ENCODE data around the gene CAB39.
"Not testable (repeated sequence)": the region's sequence is repeated elsewhere in the genome, so short reads cannot be mapped to it uniquely, and the experiment has no call there.

Gene CAB39

DNA sequence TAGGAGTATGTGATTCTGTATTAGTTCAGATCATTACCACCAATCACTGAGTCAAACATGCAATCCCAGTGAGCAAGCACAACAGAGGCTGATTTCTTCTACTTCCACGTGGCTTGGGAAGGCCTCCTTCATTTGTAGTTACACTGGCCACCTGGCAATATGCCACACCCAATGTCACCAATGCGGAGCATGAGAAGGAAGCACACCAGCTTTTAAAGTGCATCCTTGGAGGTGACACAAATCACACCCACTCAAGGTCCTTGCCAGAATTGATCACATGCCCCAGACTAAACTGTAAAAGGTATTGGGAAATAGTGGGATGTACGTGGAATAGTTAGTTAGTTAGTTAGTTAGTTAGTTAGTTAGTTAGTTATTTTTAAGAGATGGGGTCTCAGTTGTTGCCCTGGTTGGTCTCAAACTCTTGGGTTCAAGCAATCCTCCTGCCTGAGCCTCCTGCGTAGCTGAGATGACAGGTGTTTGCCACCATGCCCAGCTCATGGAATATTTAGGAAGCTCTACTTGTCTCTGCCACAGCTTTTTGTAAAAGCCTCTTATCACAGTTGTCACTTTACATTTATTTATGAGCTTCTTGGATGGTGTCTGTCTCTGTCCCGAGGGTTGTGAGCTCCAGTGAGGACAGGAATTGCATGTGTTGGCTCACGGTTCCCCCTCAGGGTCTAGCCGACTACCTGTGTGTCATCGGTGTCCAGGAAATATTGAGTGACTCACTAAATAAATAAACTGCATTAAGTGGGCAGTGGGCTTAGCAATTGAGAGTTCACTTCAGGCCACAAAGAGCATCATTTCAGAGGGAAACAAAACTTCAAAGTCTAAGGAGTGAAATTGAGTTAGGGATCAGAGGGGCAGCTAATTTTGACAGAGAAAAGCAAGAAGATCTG, 28.1 kb upstream of the CAB39 start:
- peak; percentile 96 for DNase-seq (ENCODE audit: low read depth)

DNA sequence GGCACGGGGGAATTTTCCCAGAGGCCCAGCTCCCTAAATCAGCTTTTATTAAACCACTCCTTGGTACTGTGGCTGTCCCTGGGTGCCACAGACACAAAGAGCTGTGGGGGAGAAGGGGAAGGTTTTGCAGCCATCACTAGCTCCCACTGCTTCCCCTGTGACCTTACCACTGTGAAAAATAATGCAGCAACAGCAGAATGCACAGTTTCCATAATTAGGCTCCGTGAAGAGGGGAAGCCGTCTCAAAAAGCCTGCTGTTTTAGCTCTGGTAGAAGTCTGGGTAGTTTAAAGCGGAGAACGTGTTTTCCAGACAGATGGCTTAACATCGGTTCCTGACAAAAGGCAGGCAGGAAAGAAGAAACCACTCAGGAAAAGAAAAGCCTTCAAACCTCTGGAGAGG, 27.5 kb upstream of the CAB39 start:
- no peak for DNase-seq (ENCODE audit: low read depth)

DNA sequence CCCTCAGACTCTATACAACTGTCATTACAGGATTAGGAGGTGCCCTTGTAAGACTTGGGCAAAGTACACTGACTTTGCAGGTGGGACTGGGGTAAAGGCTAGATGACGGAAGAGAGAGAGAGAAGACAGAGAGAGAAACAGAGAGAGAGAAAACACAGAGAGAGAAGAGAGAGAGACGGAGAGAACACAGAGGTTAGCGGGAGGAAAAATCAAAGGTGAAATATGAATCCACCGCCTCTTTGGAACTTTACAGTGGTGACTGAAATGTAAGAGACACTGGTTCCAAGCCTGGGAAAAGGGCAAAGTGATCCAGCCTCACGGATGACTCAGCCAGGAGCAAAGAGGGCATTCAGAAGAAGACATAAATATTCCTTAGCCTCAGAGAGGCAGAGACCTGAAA, 25.1 kb upstream of the CAB39 start:
- DNase-seq (ENCODE audit: low read depth): peak; percentile 87

DNA sequence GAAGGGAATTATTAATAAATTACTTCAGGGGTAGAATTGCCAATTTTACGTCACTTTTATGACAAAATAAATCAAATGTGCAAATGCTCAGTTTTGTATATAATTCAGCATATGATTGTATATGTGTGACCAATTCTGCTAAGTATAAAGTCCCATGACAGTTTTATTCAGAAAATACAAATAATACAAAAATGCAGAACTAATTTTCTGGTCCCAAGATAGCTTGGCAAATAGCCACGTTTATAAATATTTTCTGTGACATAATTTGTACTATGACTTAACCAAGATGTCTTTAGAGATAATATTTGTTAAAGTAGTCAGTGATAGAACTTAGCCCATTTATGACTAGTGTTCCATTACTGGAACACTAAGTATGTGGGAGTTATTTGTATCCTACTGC, 24.2 kb upstream of the CAB39 start:
- no peak for DNase-seq (ENCODE audit: low read depth)

DNA sequence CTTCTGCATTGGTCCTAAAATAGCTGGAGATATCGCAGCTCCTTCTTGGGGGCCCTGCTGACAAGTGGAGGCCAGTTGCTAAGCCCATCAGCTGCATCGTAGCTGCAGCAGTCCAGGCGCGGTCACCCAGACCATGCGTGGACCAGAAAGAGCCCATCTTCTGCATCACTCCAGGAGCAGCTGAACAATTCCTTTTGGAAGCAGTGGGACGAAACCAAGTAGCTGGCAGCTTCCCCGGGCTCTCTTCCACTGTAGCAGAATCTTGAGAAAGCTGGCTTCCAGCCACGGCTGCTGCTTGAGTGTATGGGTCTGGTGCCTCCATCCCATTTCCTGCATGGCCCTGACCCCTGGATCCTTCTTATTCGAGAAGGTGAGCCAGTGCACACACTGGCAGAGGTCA, 22.2 kb upstream of the CAB39 start:
- DNase-seq (ENCODE audit: low read depth): peak; percentile 43

DNA sequence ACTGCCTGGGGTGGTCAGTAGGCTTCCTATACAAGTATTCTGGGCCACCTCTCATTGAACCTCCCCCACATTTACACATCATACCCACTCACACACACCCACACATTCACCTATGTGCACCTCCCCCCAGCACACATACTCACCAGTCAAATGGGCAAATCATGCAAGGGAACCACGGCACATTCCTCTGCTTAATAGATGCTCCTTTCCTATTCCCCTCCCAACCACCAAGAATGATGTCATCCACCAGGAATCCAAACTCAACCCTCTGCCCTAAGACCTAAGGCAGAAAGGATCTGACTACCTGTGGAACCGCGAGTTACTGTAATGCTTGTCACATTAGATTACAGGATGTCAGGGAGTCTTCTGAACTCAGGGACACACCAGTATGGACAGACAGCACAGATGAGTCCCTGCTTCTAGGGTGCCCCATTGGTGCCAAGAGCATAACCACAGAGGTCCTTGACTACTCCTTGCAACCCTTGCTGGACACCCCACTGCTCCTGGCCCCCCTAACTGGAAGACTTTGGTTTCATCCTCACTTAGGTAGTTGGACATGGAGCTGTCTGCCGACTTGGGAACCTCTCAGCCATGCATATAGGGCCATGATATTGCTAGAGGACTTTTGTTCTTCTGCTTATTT, 21.5 kb upstream of the CAB39 start:
- peak; percentile 98 for DNase-seq (ENCODE audit: low read depth)

DNA sequence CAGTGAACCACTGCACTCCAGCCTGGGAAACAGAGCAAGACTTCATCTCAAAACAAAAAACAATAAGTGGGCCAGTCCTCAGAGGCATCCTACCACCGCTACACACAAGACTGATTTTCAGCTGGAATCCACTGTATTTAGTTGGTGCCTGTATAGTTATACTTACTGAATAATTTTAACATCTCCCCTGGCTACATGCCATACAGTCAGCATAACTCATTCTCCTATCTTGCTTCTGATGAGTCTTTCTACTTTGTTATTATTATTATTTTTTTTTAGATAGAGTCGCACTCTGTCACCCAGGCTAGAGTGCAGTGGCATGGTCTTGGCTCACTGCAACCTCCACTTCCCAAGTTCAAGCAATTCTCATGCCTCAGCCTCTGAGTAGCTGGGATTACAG, 19.9 kb upstream of the CAB39 start:
- DNase-seq (ENCODE audit: low read depth): peak; percentile 76

DNA sequence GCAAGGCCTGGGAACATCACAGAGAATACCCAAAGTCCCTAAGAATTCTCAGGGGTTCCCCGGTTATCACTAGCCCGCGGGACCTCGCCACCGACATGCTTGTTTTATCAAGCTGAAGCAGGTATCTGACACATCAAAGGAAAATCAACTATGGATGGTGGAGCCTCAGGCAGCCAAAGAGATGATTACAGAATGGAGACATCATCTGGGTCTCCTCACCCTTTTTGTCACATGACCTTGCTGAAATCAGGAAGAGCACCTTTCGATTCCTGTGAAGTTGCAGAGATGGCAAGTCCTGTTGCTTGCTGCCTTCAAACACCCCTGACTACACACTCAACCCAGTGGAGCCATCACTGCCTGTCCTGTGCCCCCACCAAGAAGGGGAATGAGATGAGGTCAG, 19.2 kb upstream of the CAB39 start:
- no peak for DNase-seq (ENCODE audit: low read depth)

DNA sequence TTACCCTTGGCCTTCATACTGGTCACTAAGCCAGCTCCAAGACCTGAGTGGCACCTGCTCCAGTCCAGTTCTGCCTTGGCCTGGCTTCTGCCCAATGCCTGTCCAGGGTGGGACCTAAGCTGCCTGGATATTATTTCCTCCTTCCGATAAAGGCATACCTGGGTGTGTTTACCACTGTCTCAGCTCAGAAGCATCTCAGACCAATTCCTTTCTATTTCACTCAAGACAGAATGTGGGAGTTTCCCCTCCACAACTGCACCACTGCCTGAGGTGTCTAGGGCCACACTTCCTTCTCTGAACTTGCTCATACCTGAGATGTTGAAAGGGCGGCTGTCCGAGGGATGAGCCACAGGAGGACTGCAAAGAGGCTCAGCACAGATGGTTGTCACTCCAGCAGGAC, 18.4 kb upstream of the CAB39 start:
- DNase-seq (ENCODE audit: low read depth): no peak

DNA sequence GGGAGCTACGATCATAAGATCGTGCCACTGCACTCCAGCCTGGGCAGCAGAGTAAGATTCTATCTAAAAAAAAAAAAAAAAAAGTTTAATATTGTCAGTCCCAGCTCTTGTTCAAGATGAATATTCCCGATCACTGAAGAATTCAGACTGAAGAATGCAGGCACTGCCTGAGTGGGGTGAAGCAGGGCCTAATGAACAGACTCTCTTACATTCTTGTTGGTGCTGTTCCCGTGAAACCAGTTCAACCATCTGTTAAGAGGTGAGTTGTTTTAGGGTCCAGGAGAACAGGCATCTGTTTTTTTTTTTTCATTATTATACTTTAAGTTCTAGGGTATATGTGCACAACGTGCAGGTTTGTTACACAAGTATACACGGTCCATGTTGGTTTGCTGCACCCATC, 17.1 kb upstream of the CAB39 start:
- no peak for DNase-seq (ENCODE audit: low read depth)

DNA sequence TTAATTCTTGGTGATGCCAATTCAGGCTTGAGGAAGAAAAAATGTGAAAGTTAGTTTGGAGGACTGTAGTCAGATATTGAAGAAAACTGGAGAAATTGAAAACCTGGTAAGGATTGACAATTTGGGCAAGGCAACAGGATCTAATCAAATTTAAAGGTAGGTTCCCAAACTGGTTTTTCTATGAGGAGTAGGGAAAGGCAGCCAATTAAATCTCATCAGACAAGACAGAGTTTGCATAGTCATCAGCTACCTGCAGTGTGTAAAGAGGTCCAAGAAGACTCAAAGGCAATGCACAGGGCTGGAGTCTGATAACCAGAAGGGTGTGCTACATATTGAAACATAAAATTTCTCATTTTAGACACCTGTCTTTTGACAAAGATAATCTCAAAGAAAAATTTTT, 16.0 kb upstream of the CAB39 start:
- DNase-seq (ENCODE audit: low read depth): no peak

DNA sequence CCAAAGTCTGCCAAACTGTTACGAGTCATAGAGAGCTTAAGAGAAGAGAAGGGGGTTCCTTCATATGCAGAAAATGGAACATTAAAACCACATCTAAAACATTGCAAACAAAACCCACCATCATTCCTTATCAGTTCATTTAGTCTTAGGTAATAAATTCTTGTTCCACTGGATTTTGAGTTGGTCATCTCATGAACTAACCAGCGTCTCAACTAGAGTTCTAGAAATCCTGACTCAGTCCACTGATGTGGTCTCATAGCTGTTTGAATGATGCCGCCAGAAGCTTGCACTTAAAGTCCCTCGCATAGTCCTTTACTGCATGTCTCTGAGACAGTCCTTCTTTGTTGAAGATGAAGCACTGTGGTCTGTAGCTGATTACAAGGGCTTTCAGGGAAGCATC, 15.0 kb upstream of the CAB39 start:
- DNase-seq (ENCODE audit: low read depth): no peak

DNA sequence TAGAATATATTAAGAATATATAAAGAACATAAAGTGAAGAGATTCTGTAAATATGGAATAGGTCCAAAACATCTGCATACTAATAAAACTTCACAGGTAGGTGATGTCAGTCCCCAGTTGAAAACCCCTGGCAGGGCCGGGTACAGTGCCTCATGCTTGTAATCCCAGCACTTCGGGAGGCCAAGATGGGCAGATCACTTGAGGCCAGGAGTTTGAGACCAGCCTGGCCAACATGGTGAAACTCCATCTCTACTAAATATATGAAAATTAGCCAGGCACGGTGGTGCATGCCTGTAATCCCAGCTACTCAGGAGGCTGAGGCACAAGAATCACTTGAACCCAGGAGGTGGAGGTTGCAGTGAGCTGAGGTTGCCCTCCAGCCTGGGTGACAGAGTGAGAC, 13.9 kb upstream of the CAB39 start:
- not testable (repeated sequence) for DNase-seq (ENCODE audit: low read depth)

DNA sequence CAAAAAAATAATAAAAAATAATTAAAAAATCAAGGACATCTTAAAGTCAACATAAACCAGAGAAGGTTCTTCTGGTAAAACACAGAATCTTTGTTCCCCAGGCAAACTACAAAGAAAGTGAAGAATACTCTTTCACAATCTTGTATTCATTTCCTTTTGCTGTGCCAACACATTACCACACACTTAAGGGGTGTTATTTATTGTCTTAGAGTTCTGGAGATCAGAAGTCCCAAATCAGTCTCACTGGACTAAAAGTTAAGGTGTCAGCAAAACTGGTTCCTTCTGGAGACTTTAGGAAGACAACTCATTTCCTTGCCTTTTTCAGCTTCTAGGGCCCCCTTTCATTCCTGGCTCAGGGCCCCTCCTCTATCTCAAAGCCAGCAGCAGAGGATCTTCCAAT, 12.2 kb upstream of the CAB39 start:
- DNase-seq (ENCODE audit: low read depth): no peak

DNA sequence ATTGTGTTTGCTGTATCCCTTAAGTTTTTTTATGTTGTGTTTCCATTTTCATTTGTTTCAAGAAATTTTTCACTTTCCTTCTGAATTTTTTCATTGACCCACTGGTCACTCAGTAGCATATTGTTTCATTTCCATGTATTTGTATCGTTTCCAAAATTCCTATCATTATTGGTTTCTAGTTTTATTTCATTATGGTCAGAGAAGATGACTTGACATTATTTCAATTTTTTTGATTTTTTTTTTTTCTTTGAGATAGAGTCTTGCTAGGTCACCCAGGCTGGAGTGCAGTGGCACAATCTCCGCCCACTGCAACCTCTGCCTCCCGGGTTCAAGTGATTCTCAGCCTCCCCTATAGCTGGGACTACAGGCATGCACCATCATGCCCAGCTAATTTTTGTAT, 11.3 kb upstream of the CAB39 start:
- no peak for DNase-seq (ENCODE audit: low read depth)

DNA sequence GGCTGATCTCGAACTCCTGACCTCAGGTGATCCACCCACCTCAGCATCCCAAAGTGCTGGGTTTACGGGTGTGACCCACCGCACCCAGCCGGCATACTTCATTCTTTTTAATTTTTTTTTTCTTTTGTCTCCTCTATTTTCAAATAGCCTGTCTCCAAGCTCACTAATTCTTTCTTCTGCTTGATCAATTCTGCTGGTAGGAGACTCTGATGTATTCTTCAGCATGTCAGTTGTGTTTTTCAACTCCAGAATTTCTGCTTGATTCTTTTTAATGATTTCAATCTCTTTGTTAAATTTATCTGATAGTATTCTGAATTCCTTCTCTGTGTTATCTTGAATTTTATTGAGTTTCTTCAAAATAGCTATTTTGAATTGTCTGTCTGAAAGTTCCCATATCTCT, 10.2 kb upstream of the CAB39 start:
- DNase-seq (ENCODE audit: low read depth): not testable (repeated sequence)

DNA sequence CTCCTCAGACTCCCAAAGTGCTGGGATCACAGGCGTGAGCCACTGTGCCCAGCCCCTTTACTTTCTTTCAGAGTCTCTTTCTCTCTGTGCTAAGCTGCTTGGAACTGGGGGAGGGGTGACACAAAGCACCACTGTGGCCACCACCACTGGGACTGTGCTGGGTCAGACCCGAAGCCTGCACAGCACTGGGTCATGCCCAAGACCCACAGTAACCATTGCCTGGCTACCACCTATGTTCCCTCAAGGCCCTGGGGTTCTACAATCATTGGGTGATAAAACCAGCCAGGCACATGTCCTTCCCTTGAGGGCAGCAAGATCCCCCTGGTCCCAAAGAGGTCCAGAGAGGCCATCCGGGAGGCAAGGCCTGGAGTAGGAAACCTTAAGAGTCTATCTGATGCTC, 9.1 kb upstream of the CAB39 start:
- no peak for DNase-seq (ENCODE audit: low read depth)

DNA sequence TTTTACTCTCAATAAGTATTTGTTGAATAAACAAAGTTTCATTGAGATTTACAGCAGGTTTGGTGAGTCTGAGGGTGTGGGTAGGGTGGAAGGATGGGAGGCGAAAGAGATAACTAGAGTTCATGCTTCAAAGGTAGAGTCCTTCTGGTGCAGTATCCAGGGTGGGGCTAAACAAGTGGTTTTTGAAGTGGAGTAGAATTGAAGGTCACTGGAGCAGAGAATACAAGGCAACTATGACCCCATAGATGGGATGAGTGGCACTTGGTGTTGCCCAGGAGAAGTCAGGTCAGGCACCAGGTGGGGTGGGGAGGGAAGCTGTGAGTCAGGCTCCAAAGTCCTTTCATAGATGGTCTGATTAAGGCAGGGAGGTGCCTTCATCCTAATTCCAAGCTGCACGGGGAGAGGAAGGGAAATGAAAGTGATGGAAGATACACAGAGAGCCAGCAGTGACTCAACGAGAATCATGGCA, 6.6 kb upstream of the CAB39 start:
- peak; percentile 22 for DNase-seq (ENCODE audit: low read depth)

DNA sequence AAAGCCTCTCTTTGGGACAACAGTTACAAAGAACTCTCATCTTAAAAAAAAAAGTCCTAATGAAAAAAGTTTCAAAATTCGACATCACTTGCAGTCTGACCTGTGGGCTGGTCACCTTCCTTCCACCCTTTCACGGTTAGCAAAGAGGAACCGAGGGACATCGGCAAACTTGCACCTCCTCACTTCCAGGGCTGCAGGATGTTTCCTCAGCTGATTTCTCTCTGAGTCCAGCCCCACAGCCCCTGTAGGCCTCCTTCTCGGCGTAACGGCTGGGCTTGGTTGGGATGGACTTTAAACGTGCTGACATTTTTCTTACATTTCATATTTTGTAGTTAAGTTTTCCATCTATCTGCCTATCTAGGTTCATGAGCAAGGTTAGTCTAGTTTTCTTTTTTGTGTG, 5.7 kb upstream of the CAB39 start:
- no peak for DNase-seq (ENCODE audit: low read depth)

DNA sequence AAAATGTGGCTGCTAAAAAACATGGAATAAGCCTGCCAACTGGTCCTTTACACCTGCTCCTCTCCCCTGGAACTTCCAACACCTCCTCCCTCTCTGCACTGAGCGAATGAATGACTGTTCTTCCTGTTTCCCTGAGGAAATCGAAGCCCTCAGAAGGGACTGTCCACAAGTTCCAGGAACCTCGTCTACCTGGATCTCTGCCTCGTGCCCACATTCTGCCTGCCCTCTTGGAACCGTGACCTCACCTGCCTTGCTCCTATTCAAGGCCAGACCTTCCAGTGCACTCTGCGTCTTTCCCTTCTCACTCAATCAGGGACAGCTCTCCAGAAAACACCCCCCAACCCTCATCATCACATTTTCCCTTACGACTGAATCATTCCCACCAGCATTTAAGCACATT, 4.4 kb upstream of the CAB39 start:
- no peak for DNase-seq (ENCODE audit: low read depth)

DNA sequence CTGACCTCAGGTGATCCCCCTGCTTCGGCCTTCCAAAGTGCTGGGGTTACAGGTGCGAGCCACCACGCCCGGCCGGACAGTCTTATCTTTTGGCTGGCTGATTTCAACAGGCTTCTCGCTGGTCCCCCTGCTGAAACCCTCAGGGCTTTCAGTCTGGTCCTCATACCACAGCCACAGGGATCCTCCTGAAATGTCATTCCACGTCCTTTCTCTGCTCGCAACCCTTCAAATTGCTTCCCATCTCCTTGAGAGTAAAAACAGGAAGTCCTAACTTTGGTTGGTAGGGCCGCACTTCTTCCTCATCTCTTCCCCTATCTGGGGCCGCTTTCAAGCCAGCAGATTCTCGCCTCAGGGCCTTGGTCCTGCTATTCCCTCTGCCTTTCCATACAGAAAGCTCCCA, 1.4 kb upstream of the CAB39 start:
- DNase-seq (ENCODE audit: low read depth): no peak

DNA sequence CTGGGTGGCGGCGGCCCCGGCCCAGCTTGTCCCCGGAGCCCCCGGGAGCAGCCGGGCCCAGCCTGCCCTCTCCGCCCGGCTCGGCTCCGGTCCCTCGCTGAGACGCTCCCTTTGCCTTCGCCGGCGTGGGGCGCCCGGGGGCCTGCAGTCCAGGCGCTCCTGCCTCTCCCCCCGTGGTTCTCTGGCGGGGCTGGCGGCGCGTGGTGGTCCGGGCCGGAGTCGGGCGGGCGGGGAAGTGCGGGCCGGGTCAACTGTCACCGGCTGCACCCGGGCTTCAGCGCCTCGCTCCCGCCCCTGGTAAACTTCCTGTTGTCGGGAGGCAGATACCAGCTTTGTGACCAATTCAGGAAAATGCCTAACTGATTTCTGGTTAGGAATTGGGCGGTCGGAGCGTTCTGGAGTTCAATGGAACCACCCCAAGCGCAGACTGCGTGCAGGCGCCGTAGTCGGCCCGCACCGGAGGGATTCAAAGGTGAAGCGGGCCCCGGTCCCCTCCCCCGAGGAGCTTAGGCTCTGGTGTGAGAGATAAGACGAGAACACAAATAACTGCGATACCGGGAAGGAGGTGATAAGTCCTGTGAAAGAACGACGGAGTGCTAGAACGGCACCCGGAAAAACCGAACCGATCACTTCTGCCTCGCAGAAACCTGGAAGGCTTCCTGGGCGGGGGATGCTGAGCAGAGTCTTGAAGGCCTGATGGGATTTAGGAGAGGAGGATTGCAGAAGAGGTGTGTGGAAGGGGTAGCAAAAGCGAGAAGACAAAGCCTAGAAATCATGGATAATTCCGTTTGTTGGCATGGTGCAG, 891 bp downstream of the CAB39 start:
- DNase-seq (ENCODE audit: low read depth): peak; percentile 53

DNA sequence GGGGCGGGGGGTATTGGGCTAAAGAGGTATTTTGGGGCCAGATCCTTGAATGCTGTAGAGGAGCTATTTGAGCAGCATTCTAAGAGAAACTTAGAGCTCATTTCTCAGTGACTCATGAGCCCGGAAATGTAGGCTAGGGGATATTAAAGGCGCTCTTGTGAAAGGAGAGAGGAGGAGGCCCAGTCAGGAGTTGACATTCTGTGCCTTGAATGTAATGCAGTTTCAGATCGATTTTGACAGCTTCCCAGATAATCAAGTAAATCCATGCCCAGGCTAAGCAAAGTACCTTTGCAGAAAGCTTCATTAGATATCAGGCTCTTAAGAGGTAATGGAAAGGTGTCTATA, 1.5 kb downstream of the CAB39 start:
- peak; percentile 87 for DNase-seq (ENCODE audit: low read depth)

Data from ELR (cell line).